Activated CD4-positive, alpha-beta memory T cell treated with anti-CD3 and anti-CD28 coated beads, Interleukin-2, amount 10 ng/mL, durations not matched to agents 7 days and 5 days (primary cell): ENCODE results near the gene MAD1L1. TPM values are rescaled to one million over a fixed set of nuclear protein-coding genes. Genes with fewer than 3 reads are reported as not detected.
"Not testable (repeated sequence)": the region's sequence is repeated elsewhere in the genome, so short reads cannot be mapped to it uniquely, and the experiment has no call there.

ENCODE experiments used
- CTCF ChIA-PET: fragments of 350-600 bp; sonication (Branson Sonifier 250); formaldehyde crosslinking; loops from one replicate; lab custom pipeline; 2021; ENCODE audit warnings: antibody characterized with exemption, inconsistent platforms; lab: Charles Lee
- POLR2A ChIA-PET: fragments of 350-600 bp; sonication (Branson Sonifier 250); formaldehyde crosslinking; loops from one replicate; lab custom pipeline; 2021; ENCODE audit warnings: antibody characterized with exemption; lab: Charles Lee
- DNase-seq: peaks from one replicate; pipeline ENCODE4 v3.0.0-alpha.2; 2020
- H3K27ac Mint-ChIP-seq: one replicate; pipeline ENCODE4 v1.8.0; 2021; ENCODE audit warnings: mild to moderate bottlenecking, mixed read lengths
- H3K27me3 Mint-ChIP-seq: one replicate; pipeline ENCODE4 v1.8.0; 2021; ENCODE audit warnings: mixed read lengths
- H3K36me3 Mint-ChIP-seq: one replicate; pipeline ENCODE4 v1.8.0; 2021; ENCODE audit warnings: low read depth, mixed read lengths
- H3K4me1 Mint-ChIP-seq: one replicate; pipeline ENCODE4 v1.8.0; 2021; ENCODE audit warnings: mixed read lengths
- H3K4me3 Mint-ChIP-seq: one replicate; pipeline ENCODE4 v1.8.0; 2021; ENCODE audit warnings: mild to moderate bottlenecking, mixed read lengths
- H3K9me3 Mint-ChIP-seq: one replicate; pipeline ENCODE4 v1.8.0; 2021; ENCODE audit warnings: mixed read lengths
- total RNA-seq, 2 experiments: library from RNA; stranded (reverse); gene quantifications; one replicate each; pipeline ENCODE4 v1.2.3, GENCODE V29; 2021

The MAD1L1 gene
- total RNA-seq, 2 experiments from 2014 or later: 120 to 136 TPM

- POLR2A ChIA-PET: interaction anchor here (0.8 kb wide), 1 partner anchor 100 kb away, joined by 3 read pairs; no protein-coding TSS in a partner anchor
- H3K27me3 Mint-ChIP-seq: no peaks in the 10 kb centered on the region
- CTCF ChIA-PET: no interaction called here
- peaks cover 4% of the 10 kb centered on the region for H3K36me3 Mint-ChIP-seq
- no peak for DNase-seq
- peaks cover 30% of the 10 kb centered on the region for H3K4me1 Mint-ChIP-seq
- no peak overlapping the region for H3K4me3 Mint-ChIP-seq
- H3K9me3 Mint-ChIP-seq: no peaks in the 10 kb centered on the region
- H3K27ac Mint-ChIP-seq: no peak overlapping the region
These were observed 192.4 kb downstream of the MAD1L1 start for GRCh38 chr7:2040201-2040892.

GRCh38 chr7:2038931-2039728 is 193.6 kb downstream of the MAD1L1 start:
- DNase-seq: no peak
- ChIA-PET POLR2A (interaction anchor here (0.8 to 2.1 kb wide), 3 partner anchors 99 to 119 kb away, joined by 3 to 5 read pairs (median 5); no protein-coding TSS in a partner anchor), CTCF (interaction anchor here (1.2 kb wide), 1 partner anchor 117 kb away, joined by 3 read pairs; no protein-coding TSS in a partner anchor)
- H3K36me3 Mint-ChIP-seq: peaks cover 4% of the 10 kb centered on the region
- no peaks in the 10 kb centered on the region for H3K27me3 Mint-ChIP-seq
- H3K4me3 Mint-ChIP-seq: no peak overlapping the region
- peaks cover 30% of the 10 kb centered on the region for H3K4me1 Mint-ChIP-seq
- no peak overlapping the region for H3K27ac Mint-ChIP-seq
- no peaks in the 10 kb centered on the region for H3K9me3 Mint-ChIP-seq

DNA sequence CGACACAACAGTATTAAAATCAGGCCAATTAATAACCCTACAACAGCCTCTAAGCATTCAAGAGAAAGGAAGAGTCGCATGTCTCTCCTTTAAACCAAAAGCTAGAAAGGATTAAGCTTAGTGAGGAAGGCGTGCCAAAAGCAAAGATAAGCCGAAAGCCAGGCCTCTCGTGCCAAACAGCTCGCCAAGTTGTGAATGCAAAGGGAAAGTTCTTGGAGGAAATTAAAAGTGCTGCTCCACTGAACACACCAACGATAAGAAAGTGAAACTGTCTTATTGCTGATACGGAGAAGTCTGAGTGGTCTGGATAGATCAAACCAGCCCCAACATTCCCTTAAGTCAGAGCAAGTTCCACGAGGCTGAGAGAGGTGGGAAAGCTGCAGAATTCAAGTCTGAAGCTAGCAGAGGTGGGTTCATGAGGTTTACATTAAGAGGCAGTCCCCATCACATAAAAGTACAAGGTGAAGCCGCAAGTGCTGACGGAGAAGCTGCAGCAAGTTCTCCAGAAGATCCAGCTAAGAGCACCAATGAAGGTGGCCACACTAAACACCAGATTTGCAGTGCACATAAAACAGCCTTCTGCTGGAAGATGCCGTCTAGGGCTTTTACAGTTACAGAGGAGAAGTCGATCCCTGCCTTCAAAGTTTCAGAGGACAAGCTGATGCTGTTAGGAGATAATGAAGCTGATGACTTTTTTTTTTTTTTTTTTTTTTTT is 194.8 kb downstream of the MAD1L1 start:
- peak overlapping the region; percentile 56 for H3K27ac Mint-ChIP-seq
- peak overlapping the region; percentile 75 for H3K4me3 Mint-ChIP-seq
- no peaks in the 10 kb centered on the region for H3K9me3 Mint-ChIP-seq
- CTCF ChIA-PET: interaction anchor here (1.2 kb wide), 1 partner anchor 116 kb away, joined by 3 read pairs; no protein-coding TSS in a partner anchor
- peaks cover 4% of the 10 kb centered on the region for H3K36me3 Mint-ChIP-seq
- POLR2A ChIA-PET: interaction anchor here (0.8 to 2.1 kb wide), 3 partner anchors 98 to 118 kb away, joined by 3 to 5 read pairs (median 5); no protein-coding TSS in a partner anchor
- H3K4me1 Mint-ChIP-seq: peaks cover 30% of the 10 kb centered on the region
- no peaks in the 10 kb centered on the region for H3K27me3 Mint-ChIP-seq
- no peak for DNase-seq

DNA sequence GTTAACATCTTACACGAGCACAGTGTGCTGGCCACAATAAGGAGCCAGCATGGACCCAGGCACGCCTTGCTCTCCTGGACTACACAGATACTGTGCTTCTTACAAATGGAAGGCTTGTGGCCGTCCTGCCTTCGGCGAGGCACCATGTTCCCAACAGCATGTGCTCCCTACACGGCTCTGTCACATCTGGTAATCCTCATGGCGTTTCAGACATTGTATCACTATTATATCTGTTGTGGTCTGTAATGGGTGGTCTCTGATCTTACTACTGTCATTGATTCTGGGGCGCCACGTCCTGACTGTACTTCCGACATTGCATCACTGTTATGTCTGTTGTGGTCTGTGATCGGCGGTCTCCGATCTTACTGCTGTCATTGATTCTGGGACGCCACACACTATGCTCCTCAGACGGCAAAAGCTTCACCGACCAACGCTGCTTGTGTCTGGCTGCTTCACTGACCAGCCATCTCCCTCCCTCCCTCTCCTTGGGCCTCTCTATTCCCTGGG is 195.4 kb downstream of the MAD1L1 start:
- CTCF ChIA-PET: no interaction called here
- Mint-ChIP-seq H3K9me3 (no peaks in the 10 kb centered on the region), H3K27ac (peak overlapping the region; percentile 56), H3K4me3 (peak overlapping the region; percentile 75), H3K4me1 (peaks cover 30% of the 10 kb centered on the region), H3K27me3 (no peaks in the 10 kb centered on the region), H3K36me3 (peaks cover 4% of the 10 kb centered on the region)
- POLR2A ChIA-PET: interaction anchor here (2.1 kb wide), 1 partner anchor 98 kb away, joined by 5 read pairs; no protein-coding TSS in a partner anchor
- no peak for DNase-seq

- CTCF ChIA-PET: no interaction called here
- Mint-ChIP-seq H3K9me3 (no peaks in the 10 kb centered on the region), H3K4me3 (no peak overlapping the region)
These were observed 196.0 kb downstream of the MAD1L1 start for GRCh38 chr7:2036786-2037185.

DNA sequence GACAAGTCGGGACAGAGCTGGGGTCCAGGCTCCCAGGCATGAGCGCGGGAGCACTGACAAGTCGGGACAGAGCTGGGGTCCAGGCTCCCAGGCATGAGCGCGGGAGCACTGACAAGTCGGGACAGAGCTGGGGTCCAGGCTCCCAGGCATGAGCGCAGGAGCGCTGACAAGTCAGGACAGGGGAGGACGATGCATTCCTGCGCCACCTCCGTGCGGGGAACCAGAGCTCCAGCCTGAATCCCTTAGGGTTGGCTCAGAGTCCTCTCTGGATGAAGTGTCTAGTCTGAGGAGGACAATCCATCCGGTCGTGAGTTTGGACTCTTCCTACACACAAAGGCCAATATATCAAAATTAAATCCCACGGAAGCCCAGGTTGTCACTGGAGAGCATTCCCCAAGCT is 196.5 kb downstream of the MAD1L1 start:
- H3K36me3 Mint-ChIP-seq, H3K4me3 Mint-ChIP-seq, H3K27me3 Mint-ChIP-seq, H3K9me3 Mint-ChIP-seq, CTCF ChIA-PET, POLR2A ChIA-PET, H3K27ac Mint-ChIP-seq, DNase-seq: not testable (repeated sequence)
- H3K4me1 Mint-ChIP-seq: peaks cover 35% of the 10 kb centered on the region

More at GRCh38 chr7:2036786-2037185, 196.0 kb downstream of the MAD1L1 start:
- DNase-seq: no peak
- Mint-ChIP-seq H3K36me3 (peaks cover under 1% of the 10 kb centered on the region), H3K4me1 (peaks cover 30% of the 10 kb centered on the region), H3K27me3 (no peaks in the 10 kb centered on the region), H3K27ac (no peak overlapping the region)
- POLR2A ChIA-PET: no interaction called here

DNA sequence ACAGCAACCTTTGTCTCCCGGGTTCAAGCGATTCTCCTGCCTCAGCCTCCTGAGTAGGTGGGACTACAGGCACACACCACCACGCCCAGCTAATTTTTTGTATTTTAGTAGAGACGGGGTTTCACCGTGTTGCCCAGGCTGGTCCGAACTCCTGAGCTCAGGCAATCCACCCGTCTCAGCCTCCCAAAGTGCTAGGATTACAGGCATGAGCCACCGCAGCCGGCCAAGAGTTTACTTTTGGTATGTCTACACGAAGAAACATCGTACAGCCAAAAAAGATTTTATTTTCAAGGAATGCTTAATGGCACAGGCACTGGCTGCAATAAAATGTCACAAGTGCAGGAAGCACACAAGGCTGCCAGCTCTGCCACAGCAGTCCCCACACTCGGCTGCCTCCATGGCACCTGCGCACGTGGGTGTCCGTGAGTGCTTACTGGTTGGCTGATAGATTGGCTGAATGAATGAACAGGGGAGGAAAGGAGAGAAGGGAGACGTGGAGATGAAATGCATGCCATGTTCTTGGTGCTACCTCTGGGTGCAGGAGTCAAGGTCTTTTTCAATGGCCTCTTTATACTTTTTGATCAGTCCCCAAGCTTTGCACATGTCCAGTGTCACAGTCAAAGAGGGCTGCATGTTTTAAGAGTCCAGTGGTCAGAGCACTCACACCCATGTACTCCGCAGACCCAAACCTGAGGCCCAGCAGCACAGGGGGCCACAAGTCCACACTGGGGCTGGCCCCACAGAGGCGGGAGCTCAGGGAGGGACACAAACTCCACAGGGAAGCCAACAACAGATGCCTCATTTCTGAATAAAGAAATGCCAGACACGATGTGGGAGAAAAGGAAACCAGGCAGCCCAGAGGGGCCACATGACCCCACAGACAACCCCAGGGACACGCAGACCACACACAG is 198.2 kb downstream of the MAD1L1 start:
- Mint-ChIP-seq H3K4me3 (no peak overlapping the region), H3K9me3 (peaks cover 2% of the 10 kb centered on the region), H3K36me3 (peaks cover 10% of the 10 kb centered on the region), H3K4me1 (peaks cover 33% of the 10 kb centered on the region), H3K27ac (no peak overlapping the region), H3K27me3 (no peaks in the 10 kb centered on the region)
- ChIA-PET CTCF (no interaction called here), POLR2A (no interaction called here)
- no peak for DNase-seq

- Mint-ChIP-seq H3K27me3 (no peaks in the 10 kb centered on the region), H3K27ac (no peak overlapping the region), H3K4me1 (peaks cover 24% of the 10 kb centered on the region), H3K9me3 (peaks cover 9% of the 10 kb centered on the region), H3K36me3 (peaks cover 15% of the 10 kb centered on the region), H3K4me3 (no peak overlapping the region)
- ChIA-PET POLR2A (no interaction called here), CTCF (no interaction called here)
- no peak for DNase-seq
These were observed 199.1 kb downstream of the MAD1L1 start for GRCh38 chr7:2033586-2034135.

- ChIA-PET CTCF (no interaction called here), POLR2A (no interaction called here)
- no peak overlapping the region for H3K27ac Mint-ChIP-seq
- H3K4me1 Mint-ChIP-seq: peaks cover 19% of the 10 kb centered on the region
- peaks cover 19% of the 10 kb centered on the region for H3K36me3 Mint-ChIP-seq
- H3K9me3 Mint-ChIP-seq: peaks cover 14% of the 10 kb centered on the region
- H3K4me3 Mint-ChIP-seq: no peak overlapping the region
- no peaks in the 10 kb centered on the region for H3K27me3 Mint-ChIP-seq
- DNase-seq: no peak
These were observed 199.8 kb downstream of the MAD1L1 start for GRCh38 chr7:2032876-2033407.

GRCh38 chr7:2032030-2032875 is 200.5 kb downstream of the MAD1L1 start:
- peaks cover 18% of the 10 kb centered on the region for H3K9me3 Mint-ChIP-seq
- H3K4me3 Mint-ChIP-seq: no peak overlapping the region
- H3K36me3 Mint-ChIP-seq: peaks cover 24% of the 10 kb centered on the region
- ChIA-PET CTCF (no interaction called here), POLR2A (no interaction called here)
- H3K4me1 Mint-ChIP-seq: peaks cover 12% of the 10 kb centered on the region
- no peak overlapping the region for H3K27ac Mint-ChIP-seq
- no peaks in the 10 kb centered on the region for H3K27me3 Mint-ChIP-seq
- no peak for DNase-seq

DNA sequence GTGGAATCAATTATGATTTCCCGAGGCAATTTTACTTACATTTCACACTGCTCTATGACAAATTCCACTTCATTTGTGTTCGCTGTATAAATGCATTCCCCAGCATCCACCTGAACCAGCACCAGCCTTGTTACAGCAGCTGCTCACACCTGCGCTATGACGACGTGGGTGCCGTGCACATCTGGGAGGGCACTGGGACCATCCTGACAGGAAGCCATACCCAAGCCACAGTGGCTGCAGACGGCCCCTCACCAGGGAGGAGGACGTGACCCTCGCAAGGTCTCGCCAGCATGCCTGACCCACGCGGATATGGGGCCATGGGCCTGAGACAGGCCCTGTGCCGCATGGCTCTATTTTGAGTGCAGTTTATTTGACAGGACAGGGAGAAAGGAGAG is 201.3 kb downstream of the MAD1L1 start:
- CTCF ChIA-PET: interaction anchor here (0.6 kb wide), 1 partner anchor 30 kb away, joined by 4 read pairs; no protein-coding TSS in a partner anchor
- H3K27ac Mint-ChIP-seq: no peak overlapping the region
- POLR2A ChIA-PET: no interaction called here
- H3K9me3 Mint-ChIP-seq: peaks cover 24% of the 10 kb centered on the region
- peaks cover 25% of the 10 kb centered on the region for H3K36me3 Mint-ChIP-seq
- no peak overlapping the region for H3K4me3 Mint-ChIP-seq
- no peaks in the 10 kb centered on the region for H3K27me3 Mint-ChIP-seq
- no peak for DNase-seq
- H3K4me1 Mint-ChIP-seq: peaks cover 11% of the 10 kb centered on the region
